H1 (cell line): Measurements from ENCODE around the gene APOA4. TPM values are rescaled to one million over a fixed set of nuclear protein-coding genes. Genes with fewer than 3 reads are reported as not detected.

Source experiments
- CTCF ChIA-PET: fragments of 300-600 bp; sonication (Branson Sonifier 250); formaldehyde crosslinking; loops from one replicate; lab custom pipeline; 2021; ENCODE audit not compliant: partially characterized antibody; lab: Charles Lee
- POLR2A ChIA-PET: fragments of 300-600 bp; sonication (Branson Sonifier 250); formaldehyde crosslinking; loops from one replicate; lab custom pipeline; 2021; ENCODE audit warnings: inconsistent platforms; ENCODE audit not compliant: partially characterized antibody; lab: Charles Lee
- DNase-seq, 2 experiments: peaks; one replicate each; pipeline versions ENCODE4 v3.0.0 to v3.0.0-alpha.2; 2010 to 2022; ENCODE audit warnings: low spot score in 2 of 2, low read depth in 1 of 2, mixed read lengths in 1 of 2
- FAIRE-seq: peaks from 2 replicates; lab custom pipeline; 2011; peaks lifted over from hg19 to GRCh38; lab: Jason Lieb, UNC
- H2AFZ ChIP-seq: 2 replicates; pipeline ENCODE4 v1.8.1; 2012; ENCODE audit warnings: low read length, inconsistent platforms
- H2AK5ac ChIP-seq: 2 replicates; pipeline ENCODE4 v1.6.1; 2013; ENCODE audit warnings: low read depth, low read length
- H2BK120ac ChIP-seq: replicated peaks from 2 replicates; pipeline ENCODE3; 2013; ENCODE audit warnings: low read depth, low read length, inconsistent platforms
- H2BK12ac ChIP-seq: 2 replicates; pipeline ENCODE4 v1.6.1; 2013; ENCODE audit warnings: low read depth, low read length
- H2BK15ac ChIP-seq: 2 replicates; pipeline ENCODE4 v1.6.1; 2013; ENCODE audit warnings: low read length
- H2BK20ac ChIP-seq: 2 replicates; pipeline ENCODE4 v1.6.1; 2013; ENCODE audit warnings: low read length
- H2BK5ac ChIP-seq: 2 replicates; pipeline ENCODE4 v1.6.1; 2013; ENCODE audit warnings: low read depth, low read length
- H3K14ac ChIP-seq: 2 replicates; pipeline ENCODE4 v1.6.1; 2013; ENCODE audit warnings: inconsistent platforms; ENCODE audit not compliant: insufficient read length
- H3K18ac ChIP-seq: 2 replicates; pipeline ENCODE4 v1.6.1; 2013; ENCODE audit warnings: low read length; ENCODE audit errors: extremely low read depth
- H3K23ac ChIP-seq: 2 replicates; pipeline ENCODE4 v1.6.1; 2013; ENCODE audit warnings: inconsistent platforms; ENCODE audit not compliant: insufficient read length
- H3K23me2 ChIP-seq: 2 replicates; pipeline ENCODE4 v1.6.1; 2013; ENCODE audit warnings: low read depth, low read length
- H3K27ac ChIP-seq: 2 replicates; pipeline ENCODE4 v1.6.1; 2011; ENCODE audit warnings: low read depth, low read length, inconsistent platforms
- H3K27me3 ChIP-seq, 4 experiments: replicated peaks in 1 of 4; 1 replicate in 1 of 4; 2 replicates in 3 of 4; pipeline versions ENCODE4 v1.6.1 to v1.8.1; 2011 to 2013; ENCODE audit warnings: low read length in 3 of 4, mild to moderate bottlenecking in 3 of 4, inconsistent platforms in 2 of 4, mixed read lengths in 2 of 4, moderate library complexity in 1 of 4; ENCODE audit not compliant: control insufficient read depth in 3 of 4, insufficient read depth in 3 of 4; ENCODE audit errors: extremely low read depth in 1 of 4
- H3K36me3 ChIP-seq, 4 experiments: 2 replicates each; pipeline versions ENCODE4 v1.6.1 to v1.8.1; 2011 to 2013; ENCODE audit warnings: mild to moderate bottlenecking in 4 of 4, low read length in 3 of 4, moderate library complexity in 2 of 4, control low read depth in 1 of 4, inconsistent platforms in 1 of 4; ENCODE audit not compliant: insufficient read depth in 4 of 4, control insufficient read depth in 2 of 4
- H3K4ac ChIP-seq: replicated peaks from 2 replicates; pipeline ENCODE3; 2013; ENCODE audit warnings: low read length, low read depth, mixed read lengths, inconsistent platforms; ENCODE audit not compliant: insufficient read length
- H3K4me1 ChIP-seq, 4 experiments: replicated peaks in 1 of 4; 1 replicate in 1 of 4; 2 replicates in 3 of 4; pipeline versions ENCODE4 v1.6.1 to v1.8.1; 2011 to 2013; ENCODE audit warnings: low read length in 3 of 4, inconsistent platforms in 2 of 4, mixed read lengths in 1 of 4; ENCODE audit not compliant: insufficient read depth in 4 of 4, control insufficient read depth in 3 of 4
- H3K4me2 ChIP-seq, 2 experiments: 2 replicates each; pipeline versions ENCODE4 v1.6.1 to v1.8.1; 2011 to 2013; ENCODE audit warnings: low read depth in 2 of 2, low read length in 2 of 2, control low read depth in 1 of 2, inconsistent platforms in 1 of 2, mild to moderate bottlenecking in 1 of 2; ENCODE audit not compliant: insufficient read depth in 1 of 2
- H3K4me3 ChIP-seq, 4 experiments: fragments of 200-600, 300-600 bp in 1 of 4; sonication (generic), shearing (Covaris generic), sonication (Bioruptor Twin) in 1 of 4; 2 replicates each; pipeline versions ENCODE4 v1.5.1 to v1.8.1; 2011 to 2016; ENCODE audit warnings: low read length in 4 of 4, low read depth in 3 of 4, control low read depth in 2 of 4, inconsistent platforms in 2 of 4, mild to moderate bottlenecking in 2 of 4, mixed read lengths in 1 of 4, moderate library complexity in 1 of 4; ENCODE audit not compliant: insufficient read depth in 2 of 4; ENCODE audit errors: extremely low read depth in 1 of 4
- H3K56ac ChIP-seq: replicated peaks from 2 replicates; pipeline ENCODE3; 2013; ENCODE audit warnings: low read depth, mild to moderate bottlenecking, mixed read lengths, low read length, inconsistent platforms; ENCODE audit not compliant: insufficient read length
- H3K79me1 ChIP-seq: 2 replicates; pipeline ENCODE4 v1.6.1; 2013; ENCODE audit warnings: low read depth, low read length, control low read depth
- H3K79me2 ChIP-seq, 2 experiments: 2 replicates each; pipeline versions ENCODE4 v1.6.1 to v1.8.1; 2012 to 2013; ENCODE audit warnings: low read length in 2 of 2, mild to moderate bottlenecking in 2 of 2, inconsistent platforms in 1 of 2; ENCODE audit not compliant: insufficient read depth in 2 of 2, control insufficient read depth in 1 of 2
- H3K9ac ChIP-seq, 4 experiments: replicated peaks in 1 of 4; 1 replicate in 1 of 4; 2 replicates in 3 of 4; pipeline versions ENCODE4 v1.6.1 to v1.8.1; 2011 to 2013; ENCODE audit warnings: low read depth in 3 of 4, low read length in 3 of 4, control low read depth in 2 of 4, mild to moderate bottlenecking in 2 of 4, moderate library complexity in 2 of 4, inconsistent platforms in 1 of 4; ENCODE audit errors: extremely low read depth in 1 of 4
- H3K9me3 ChIP-seq, 2 experiments: 2 replicates each; pipeline versions ENCODE4 v1.6.1 to v1.8.1; 2012 to 2013; ENCODE audit warnings: mild to moderate bottlenecking in 2 of 2, moderate library complexity in 2 of 2, control low read depth in 1 of 2, inconsistent platforms in 1 of 2, low read depth in 1 of 2, low read length in 1 of 2, mixed read lengths in 1 of 2; ENCODE audit not compliant: insufficient read depth in 2 of 2
- H4K20me1 ChIP-seq, 2 experiments: replicated peaks in 1 of 2; 2 replicates each; pipeline versions ENCODE3 to v1.8.1; 2011 to 2013; ENCODE audit warnings: inconsistent platforms in 2 of 2, low read length in 2 of 2, mild to moderate bottlenecking in 1 of 2; ENCODE audit not compliant: insufficient read depth in 2 of 2, control insufficient read depth in 1 of 2
- H4K5ac ChIP-seq: 2 replicates; pipeline ENCODE4 v1.6.1; 2013; ENCODE audit warnings: low read length, low read depth, mixed read lengths, inconsistent platforms; ENCODE audit not compliant: insufficient read length
- H4K8ac ChIP-seq: 2 replicates; pipeline ENCODE4 v1.8.0; 2013; ENCODE audit warnings: mild to moderate bottlenecking, moderate library complexity, low read length, inconsistent platforms; ENCODE audit not compliant: insufficient read depth; ENCODE audit errors: extremely low read depth
- H4K91ac ChIP-seq: replicated peaks from 2 replicates; pipeline ENCODE3; 2013; ENCODE audit warnings: low read length, mixed read lengths, inconsistent platforms; ENCODE audit not compliant: insufficient read length
- CBX8 ChIP-seq: fragments of 300-800, 300-1000 bp; sonication (generic); IDR thresholded peaks from 2 replicates; pipeline ENCODE4 v1.7.1; 2016; ENCODE audit warnings: low read depth, low read length, borderline replicate concordance
- FOSL1 ChIP-seq: IDR thresholded peaks from 2 replicates; pipeline ENCODE4 v1.6.1; 2011; ENCODE audit warnings: mild to moderate bottlenecking, low read depth, low read length, moderate library complexity; ENCODE audit not compliant: insufficient read depth
- NRF1 ChIP-seq: IDR thresholded peaks from 2 replicates; pipeline ENCODE4 v1.6.1; 2011; ENCODE audit warnings: mild to moderate bottlenecking, low read depth, low read length, improper control_type of control experiment
- POU5F1 ChIP-seq: IDR thresholded peaks from 2 replicates; pipeline ENCODE4 v1.6.1; 2011; ENCODE audit warnings: low read depth, mild to moderate bottlenecking, low read length, moderate library complexity
- RFX5 ChIP-seq: IDR thresholded peaks from 2 replicates; pipeline ENCODE4 v1.6.1; 2011; ENCODE audit warnings: low read depth, low read length, improper control_type of control experiment, borderline replicate concordance
- RNF2 ChIP-seq: fragments of 200-900, 300-1000 bp; sonication (generic); IDR thresholded peaks from 2 replicates; pipeline ENCODE4 v1.7.1; 2016; ENCODE audit warnings: borderline replicate concordance, low read depth, mild to moderate bottlenecking, antibody characterized with exemption, low read length; ENCODE audit not compliant: poor library complexity, severe bottlenecking; ENCODE audit errors: missing control alignments
- SIN3A ChIP-seq, 2 experiments: IDR thresholded peaks in 1 of 2; conservative IDR thresholded peaks in 1 of 2; 2 replicates each; pipeline ENCODE4 v1.6.1; 2011 to 2012; ENCODE audit warnings: low read length in 2 of 2, improper control_type of control experiment in 1 of 2, low read depth in 1 of 2, mild to moderate bottlenecking in 1 of 2
- SP1 ChIP-seq: IDR thresholded peaks from 2 replicates; pipeline ENCODE4 v1.6.1; 2011; ENCODE audit warnings: low read depth, low read length
- SUZ12 ChIP-seq: fragments of 200-600 bp; sonication (generic); IDR thresholded peaks from 2 replicates; pipeline ENCODE4 v1.6.1; 2012; ENCODE audit warnings: mild to moderate bottlenecking, inconsistent platforms, low read length, moderate library complexity, mixed read lengths
- TBP ChIP-seq: IDR thresholded peaks from 2 replicates; pipeline ENCODE4 v1.6.1; 2011; ENCODE audit warnings: low read depth, low read length, improper control_type of control experiment
- WGBS, 2 experiments: shearing (Covaris generic) in 1 of 2; methylation state at CpG; one replicate each; pipeline versions ENCODE4 v1.1.6 to v1.1.7; 2013 to 2015; ENCODE audit warnings: low lambda C conversion rate in 2 of 2, mixed read lengths in 2 of 2, inconsistent platforms in 1 of 2, low coverage in 1 of 2, missing lambda C conversion rate in 1 of 2; ENCODE audit not compliant: insufficient replicate concordance in 2 of 2, insufficient coverage in 1 of 2, insufficient read length in 1 of 2; ENCODE audit errors: extremely low coverage in 1 of 2, missing lambda C conversion rate in 1 of 2; 5-methylcytosine and 5-hydroxymethylcytosine counted together
- polyA plus RNA-seq, 7 experiments: library from polyadenylated mRNA; depleted of rRNA in 3 of 7; stranded (reverse) in 5 of 7; unstranded in 2 of 7; fragments of >200 nt in 5 of 7; fragments of 200-250 nt in 2 of 7; gene quantifications; 1 replicate in 5 of 7; 2 replicates in 1 of 7; 4 replicates in 1 of 7; pipeline versions ENCODE4 v1.2.1 to v1.2.3, GENCODE V29; 2011 to 2013; ENCODE audit warnings: missing spikeins in 2 of 7, mixed read lengths in 2 of 7
- total RNA-seq: library from RNA; stranded (reverse); fragmentation: NEBNext Ultra II Directional; extraction: Animal tissue kit (Norgen Biotek cat#: 25700); gene quantifications from 2 replicates; pipeline ENCODE4 v1.2.1, GENCODE V29; 2021
- TF ChIP-seq, protein P1 (sequence below), 3 experiments: IDR thresholded peaks; 1 replicate in 2 of 3; 2 replicates in 1 of 3; pipeline versions ENCODE4 v1.5.1 to v1.6.1; 2011; ENCODE audit warnings: low read length in 3 of 3, mild to moderate bottlenecking in 3 of 3, inconsistent platforms in 2 of 3, low read depth in 1 of 3, moderate library complexity in 1 of 3; ENCODE audit not compliant: insufficient read depth in 1 of 3; ENCODE audit errors: control extremely low read depth in 1 of 3

APOA4 gene
- total and polyA plus RNA-seq, 2 of the 8 experiments (the other 6 are each of a cell fraction or from before 2014, with no cell fraction given): not detected

DNA sequence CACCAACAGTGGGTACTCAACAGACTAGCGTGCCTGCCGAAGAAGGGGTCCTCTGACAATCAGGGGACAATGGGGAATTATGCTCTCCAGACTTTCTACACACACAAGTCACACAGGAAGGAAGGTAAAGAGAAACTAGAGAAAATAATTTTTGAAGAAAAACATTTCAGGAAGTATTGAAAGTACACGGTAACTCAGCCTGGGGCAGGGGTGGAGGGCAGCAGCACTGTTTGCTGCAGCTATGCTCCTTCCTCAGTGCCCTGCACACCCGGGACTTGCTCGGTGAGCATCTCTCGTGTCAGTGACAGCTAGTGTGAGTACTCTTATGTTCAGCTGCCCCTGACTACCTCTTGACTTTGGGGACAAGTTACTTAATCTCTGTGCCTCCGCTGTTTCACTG is 32.3 kb upstream of the APOA4 start:
- H3K36me3 ChIP-seq: peaks cover 4 to 23% (median 13%) of the 10 kb centered on the region in 4 experiments; a peak in 7 of 8 replicates
- WGBS, 2 experiments: 89% methylated on average over 7 of the region's 7 CpGs; no CpG with 5 or more reads in 1 of the 2 experiments
- no peak overlapping the region for H3K18ac ChIP-seq
- no peak overlapping the region for H3K14ac ChIP-seq
- no peak overlapping the region for H2AK5ac ChIP-seq
- H2BK120ac ChIP-seq: no peak overlapping the region
- H4K5ac ChIP-seq: no peak overlapping the region
- H2BK5ac ChIP-seq: no peak overlapping the region
- FAIRE-seq (no peak), DNase-seq (no peak)
- no peak overlapping the region for H3K27ac ChIP-seq
- no peak overlapping the region for H4K91ac ChIP-seq
- no peak overlapping the region for H3K56ac ChIP-seq
- H3K4ac ChIP-seq: no peak overlapping the region
- POLR2A ChIA-PET: no interaction called here
- H2BK20ac ChIP-seq: no peak overlapping the region
- H4K20me1 ChIP-seq: peaks cover 0 to 5% of the 10 kb centered on the region in 2 experiments
- no peaks in the 10 kb centered on the region for H3K9me3 ChIP-seq
- H3K4me2 ChIP-seq: no peak overlapping the region
- H3K4me3 ChIP-seq: no peak overlapping the region
- no peak overlapping the region for H2BK15ac ChIP-seq
- no peaks in the 10 kb centered on the region for H3K79me1 ChIP-seq
- no peak overlapping the region for H2BK12ac ChIP-seq
- no peaks in the 10 kb centered on the region for H3K79me2 ChIP-seq
- H3K4me1 ChIP-seq: no peaks in the 10 kb centered on the region
- H3K27me3 ChIP-seq: no peaks in the 10 kb centered on the region
- H4K8ac ChIP-seq: no peak overlapping the region
- H3K9ac ChIP-seq: no peak overlapping the region
- H3K23me2 ChIP-seq: no peaks in the 10 kb centered on the region
- CTCF ChIA-PET: interaction anchor here (0.6 to 1.3 kb wide), 5 partner anchors 9 to 346 kb away, joined by 3 to 8 read pairs (median 4); no protein-coding TSS in a partner anchor
- H3K23ac ChIP-seq: no peak overlapping the region
- H2AFZ ChIP-seq: no peak overlapping the region
- no peak for TF ChIP-seq SUZ12
- no peak for TF ChIP-seq RFX5
- no peak for TF ChIP-seq TBP
- TF ChIP-seq RNF2: no peak
- no peak for TF ChIP-seq FOSL1
- no peak for TF ChIP-seq SP1
- TF ChIP-seq CBX8: no peak
- TF ChIP-seq NRF1: no peak
- no peak for TF ChIP-seq SIN3A (conservative IDR thresholded peaks at IDR 0.05 in 1 of 2, IDR thresholded peaks at IDR 0.05 in 1 of 2; ENCODE audit: low read depth in 1 of 2, low read length in 2 of 2)
- TF ChIP-seq POU5F1: no peak
- TF ChIP-seq, protein P1, sequence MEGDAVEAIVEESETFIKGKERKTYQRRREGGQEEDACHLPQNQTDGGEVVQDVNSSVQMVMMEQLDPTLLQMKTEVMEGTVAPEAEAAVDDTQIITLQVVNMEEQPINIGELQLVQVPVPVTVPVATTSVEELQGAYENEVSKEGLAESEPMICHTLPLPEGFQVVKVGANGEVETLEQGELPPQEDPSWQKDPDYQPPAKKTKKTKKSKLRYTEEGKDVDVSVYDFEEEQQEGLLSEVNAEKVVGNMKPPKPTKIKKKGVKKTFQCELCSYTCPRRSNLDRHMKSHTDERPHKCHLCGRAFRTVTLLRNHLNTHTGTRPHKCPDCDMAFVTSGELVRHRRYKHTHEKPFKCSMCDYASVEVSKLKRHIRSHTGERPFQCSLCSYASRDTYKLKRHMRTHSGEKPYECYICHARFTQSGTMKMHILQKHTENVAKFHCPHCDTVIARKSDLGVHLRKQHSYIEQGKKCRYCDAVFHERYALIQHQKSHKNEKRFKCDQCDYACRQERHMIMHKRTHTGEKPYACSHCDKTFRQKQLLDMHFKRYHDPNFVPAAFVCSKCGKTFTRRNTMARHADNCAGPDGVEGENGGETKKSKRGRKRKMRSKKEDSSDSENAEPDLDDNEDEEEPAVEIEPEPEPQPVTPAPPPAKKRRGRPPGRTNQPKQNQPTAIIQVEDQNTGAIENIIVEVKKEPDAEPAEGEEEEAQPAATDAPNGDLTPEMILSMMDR (IDR thresholded peaks at IDR 0.05; ENCODE audit: control extremely low read depth in 1 of 3, insufficient read depth in 1 of 3, low read depth in 1 of 3, low read length in 3 of 3): no peak
